Uterus (tissue), 4 donors: Measurements from ENCODE around the gene TRIM73. TPM values are rescaled to one million over a fixed set of nuclear protein-coding genes. Genes with fewer than 3 reads are reported as not detected.
"Not testable (repeated sequence)": the region's sequence is repeated elsewhere in the genome, so short reads cannot be mapped to it uniquely, and the experiment has no call there.

Experiments
- DNase-seq, 2 donors: peaks; one replicate each; pipeline ENCODE4 v3.0.0-alpha.2; 2019 to 2020
- H3K27ac ChIP-seq, 2 donors: fragments of 200-600 bp; sonication (generic); 1 replicate in 1 of 2; 2 replicates in 1 of 2; pipeline ENCODE4 v1.5.1; 2016 to 2018
- H3K27me3 ChIP-seq, 2 donors: fragments of 200-600 bp; sonication (generic); one replicate each; pipeline ENCODE4 v1.5.1; 2018 to 2019; ENCODE audit warnings: control low read depth in 1 of 2
- H3K36me3 ChIP-seq, 2 donors: fragments of 200-600 bp; sonication (generic); one replicate each; pipeline ENCODE4 v1.5.1; 2019; ENCODE audit warnings: control low read depth in 1 of 2
- H3K4me1 ChIP-seq, 2 donors: fragments of 200-600 bp; sonication (generic); one replicate each; pipeline ENCODE4 v1.5.1; 2018 to 2019; ENCODE audit warnings: control low read depth in 1 of 2
- H3K4me3 ChIP-seq, 2 donors: fragments of 200-600 bp; sonication (generic); 1 replicate in 1 of 2; 2 replicates in 1 of 2; pipeline ENCODE4 v1.5.1; 2018 to 2019; ENCODE audit warnings: mild to moderate bottlenecking in 1 of 2
- H3K9me3 ChIP-seq, 2 donors: fragments of 200-600 bp; sonication (generic); one replicate each; pipeline ENCODE4 v1.5.1; 2019; ENCODE audit warnings: control low read depth in 1 of 2
- POLR2A ChIP-seq, 2 donors: fragments of 450-650 bp; IDR thresholded peaks; one replicate each; pipeline ENCODE4 v1.6.1; 2016; ENCODE audit warnings: antibody characterized with exemption in 2 of 2, mild to moderate bottlenecking in 1 of 2, moderate library complexity in 1 of 2
- intact Hi-C: fragments of 100-400 bp; cut with DNase I; formaldehyde crosslinking; loops from one replicate; pipeline ENCODE4 v1.15.1; 2023; ENCODE audit warnings: low total_unique reads
- total RNA-seq, 4 donors: library from RNA; depleted of rRNA in 3 of 4; stranded (reverse); fragments of >200 nt in 3 of 4; gene quantifications; one replicate each; pipeline versions ENCODE4 v1.1.0 to v1.2.4, GENCODE V29; 2014 to 2023
- TF ChIP-seq, protein P1 (sequence below), 4 experiments: fragments of 200-600 bp in 2 of 4; fragments of 450-650 bp in 2 of 4; sonication (generic) in 2 of 4; IDR thresholded peaks; one replicate each; pipeline ENCODE4 v1.5.1; 2016 to 2019; ENCODE audit warnings: antibody characterized with exemption in 4 of 4, mild to moderate bottlenecking in 2 of 4, moderate library complexity in 1 of 4
- donor health status: DM: yes; HTN: yes; CAD: no.

TRIM73 gene
- total RNA-seq, 4 donors from 2014 or later: under 0.01 to 15.6 (median 1.9) TPM

DNA sequence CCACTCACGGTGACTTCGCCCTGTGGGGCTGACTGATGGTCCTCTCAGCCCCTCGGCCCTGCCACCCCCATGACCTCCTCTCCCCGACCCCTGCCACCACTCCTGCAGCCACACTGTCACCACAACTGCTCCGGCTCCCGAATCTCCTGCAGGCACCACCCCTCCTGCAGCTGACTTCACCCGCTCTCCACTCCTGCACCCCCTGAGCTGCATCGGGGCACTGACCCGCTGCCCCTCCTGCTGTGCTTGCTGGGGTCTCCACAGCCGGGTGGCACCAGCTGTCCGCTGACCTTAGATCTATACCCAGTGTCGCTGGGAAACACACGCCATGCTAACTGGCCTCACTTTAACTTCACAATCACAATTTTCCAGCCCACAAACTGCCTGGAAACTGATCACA lies 24.7 kb downstream of the TRIM73 start:
- H3K4me1 ChIP-seq, H3K27ac ChIP-seq, H3K9me3 ChIP-seq, H3K36me3 ChIP-seq, H3K27me3 ChIP-seq, H3K4me3 ChIP-seq, intact Hi-C loops: not testable (repeated sequence)
- DNase-seq: peak in 1 of 2 donors; percentile 3

DNA sequence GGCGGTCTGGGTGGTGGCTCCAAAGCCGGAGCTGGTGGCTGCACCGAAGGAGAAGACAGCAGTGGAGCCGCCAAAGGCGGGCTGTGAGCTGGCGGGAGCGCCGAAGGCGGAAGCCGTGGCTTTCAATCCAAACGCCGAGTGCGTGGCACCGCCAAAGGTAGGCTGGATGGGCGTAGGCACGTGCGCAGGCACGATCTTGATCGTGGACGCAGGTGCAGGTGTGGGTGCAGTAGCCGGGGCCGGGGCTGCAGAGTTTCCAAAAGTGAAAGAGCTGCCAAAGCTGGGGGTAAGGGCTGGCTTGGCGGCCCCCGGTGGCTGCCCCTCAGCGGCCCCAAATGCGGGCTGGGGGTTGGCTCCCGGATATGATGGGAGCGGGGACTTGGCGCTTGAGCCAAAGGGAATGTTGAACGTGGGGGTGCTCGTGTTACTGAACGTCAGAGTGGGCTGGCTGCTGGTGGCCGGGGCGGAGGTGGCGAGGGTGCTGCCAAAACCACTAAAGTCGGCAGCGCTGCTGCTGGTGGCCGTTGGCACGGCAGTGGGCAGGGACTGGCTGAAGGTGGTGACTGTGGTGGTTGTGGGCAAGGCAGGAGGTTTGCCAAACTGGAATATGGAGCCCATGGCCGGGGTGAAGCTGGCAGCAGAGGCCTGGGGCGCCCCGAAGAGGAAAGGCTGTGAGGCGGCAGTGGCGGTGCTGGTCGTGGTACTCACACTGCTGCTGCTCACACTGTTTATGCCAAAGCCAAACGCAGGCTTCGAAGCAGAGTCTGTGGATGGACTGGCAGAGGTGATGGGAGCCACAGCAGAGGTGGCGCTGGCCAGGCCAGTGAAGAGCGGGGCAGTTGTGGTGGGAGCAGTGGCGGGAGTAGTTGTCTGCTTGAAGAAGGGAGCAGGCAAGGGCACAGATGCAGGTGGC lies 26.6 kb downstream of the TRIM73 start:
- H3K9me3 ChIP-seq, H3K27me3 ChIP-seq, H3K4me3 ChIP-seq, intact Hi-C loops, H3K36me3 ChIP-seq, H3K4me1 ChIP-seq, H3K27ac ChIP-seq: not testable (repeated sequence)
- DNase-seq: peak in 1 of 2 donors; percentile 10

DNA sequence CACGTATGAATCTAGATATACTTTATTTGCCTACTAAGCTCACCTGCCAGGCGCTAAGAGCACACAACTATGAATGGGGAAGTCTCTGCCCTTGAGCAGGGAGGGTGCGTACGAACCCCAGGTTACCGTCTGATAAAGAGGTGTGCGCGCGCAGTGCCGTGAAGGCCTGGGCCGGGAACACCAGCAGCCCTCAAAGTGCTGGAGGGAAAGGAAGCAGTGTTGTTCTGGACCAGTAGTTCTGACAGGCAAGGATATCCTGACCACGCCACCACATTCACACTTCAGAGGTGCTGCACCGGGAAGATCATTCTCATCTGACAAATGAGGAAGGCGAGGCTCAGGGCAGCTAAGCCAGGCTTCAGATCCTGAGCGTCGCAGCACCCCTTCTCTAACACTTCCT lies 28.1 kb downstream of the TRIM73 start:
- H3K36me3 ChIP-seq, H3K27ac ChIP-seq, H3K4me3 ChIP-seq, DNase-seq, intact Hi-C loops, H3K27me3 ChIP-seq, H3K4me1 ChIP-seq, H3K9me3 ChIP-seq: not testable (repeated sequence)

DNA sequence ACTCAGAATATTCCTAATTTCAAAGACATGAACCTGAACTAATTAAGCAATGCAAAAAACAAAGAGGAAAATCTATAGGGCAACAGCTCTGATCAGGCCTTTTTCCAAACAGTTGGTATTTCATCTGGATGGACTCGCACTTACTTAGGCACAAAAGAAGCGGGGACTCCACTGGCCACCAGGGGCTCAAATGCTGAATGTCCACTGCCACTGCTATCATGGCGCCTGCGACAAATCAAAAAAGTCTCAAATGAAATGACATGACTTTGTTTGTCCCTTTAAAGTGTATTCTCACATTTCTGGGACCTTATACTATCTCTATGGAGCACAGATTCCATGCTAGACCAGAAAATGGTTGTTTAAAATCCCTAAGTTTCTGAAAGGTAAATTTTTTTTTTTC lies 43.6 kb downstream of the TRIM73 start:
- H3K4me3 ChIP-seq, intact Hi-C loops, DNase-seq, H3K27me3 ChIP-seq, H3K9me3 ChIP-seq, H3K36me3 ChIP-seq, H3K4me1 ChIP-seq, H3K27ac ChIP-seq: not testable (repeated sequence)

DNA sequence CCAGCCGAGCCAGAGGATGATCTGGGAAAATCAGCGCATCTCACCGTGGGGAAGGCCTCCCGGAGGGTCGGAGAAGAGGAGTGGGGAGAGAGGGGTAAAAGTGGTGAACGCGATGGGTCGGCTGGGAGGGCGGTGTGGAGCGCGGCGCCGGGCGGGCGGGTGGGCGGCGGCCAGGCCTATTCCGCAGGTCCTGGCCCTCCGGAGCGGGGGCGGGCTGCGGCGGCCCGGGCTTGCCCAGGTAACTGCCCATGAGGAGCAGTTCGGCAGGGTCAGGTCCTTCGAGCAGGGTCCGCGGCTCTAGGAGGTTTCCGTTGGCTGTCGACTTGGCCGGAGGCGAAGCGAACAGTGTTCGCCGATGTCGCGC lies 46.7 kb downstream of the TRIM73 start:
- Histone ChIP-seq H3K4me3 (peak overlapping the region; percentile 50 to 67), H3K27ac (peak overlapping the region; percentile 80 to 85)
- H3K36me3 ChIP-seq, DNase-seq, H3K4me1 ChIP-seq, H3K27me3 ChIP-seq, H3K9me3 ChIP-seq, intact Hi-C loops: not testable (repeated sequence)

DNA sequence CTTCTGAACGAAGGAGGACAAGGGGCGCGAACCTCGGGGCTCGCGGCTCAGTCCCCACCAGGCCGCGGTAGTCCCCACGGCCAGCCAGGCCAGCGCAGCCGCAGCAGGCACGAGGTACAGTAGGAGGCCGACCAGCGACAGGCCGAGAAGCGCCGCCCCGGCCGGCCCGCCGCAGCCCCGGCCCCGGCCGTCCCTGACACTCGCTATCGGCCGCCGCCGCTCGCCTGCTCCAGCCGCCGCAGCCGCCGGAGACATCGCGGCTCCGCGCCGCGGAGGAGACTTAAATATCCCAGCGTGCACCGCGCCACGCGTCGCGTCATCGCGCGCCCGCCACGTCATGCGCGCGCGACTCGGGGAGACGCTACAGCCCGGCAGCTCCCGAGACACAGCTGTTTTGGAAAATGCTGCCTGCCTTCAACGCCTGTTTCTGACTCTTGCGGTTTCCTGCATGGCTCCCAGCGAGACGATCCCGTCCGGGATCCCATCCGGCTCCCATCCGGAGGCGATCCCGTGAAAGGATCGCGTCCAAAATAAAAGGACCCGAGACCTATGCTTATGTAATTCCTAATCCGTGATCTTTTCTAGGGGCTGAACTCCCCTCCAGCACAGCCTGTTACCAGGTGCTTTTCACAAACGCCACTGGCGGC lies 47.2 kb downstream of the TRIM73 start:
- intact Hi-C loops: not testable (repeated sequence)
- H3K4me3 ChIP-seq: peak overlapping the region; percentile 50 to 67

DNA sequence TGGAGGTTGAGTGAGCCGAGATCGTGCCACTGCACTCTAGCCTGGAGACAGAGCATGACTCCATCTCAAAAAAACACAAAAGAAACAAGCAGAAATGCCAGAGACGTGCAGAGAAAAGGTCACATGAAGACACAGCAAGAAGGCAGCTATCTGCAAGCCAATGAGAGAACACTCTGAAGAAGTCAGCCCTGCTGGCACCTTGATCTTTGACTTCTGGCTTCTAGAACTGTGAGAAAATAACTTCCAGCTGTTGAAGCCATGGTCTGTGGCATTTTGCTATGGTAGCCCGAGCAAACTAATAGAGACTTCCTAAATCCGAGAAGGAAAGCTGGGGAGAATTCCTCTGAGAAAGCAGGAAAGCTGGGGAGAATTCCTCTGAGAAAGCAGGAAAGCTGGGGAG lies 54.5 kb downstream of the TRIM73 start:
- H3K36me3 ChIP-seq, H3K4me3 ChIP-seq, intact Hi-C loops, H3K27ac ChIP-seq, H3K4me1 ChIP-seq, DNase-seq, H3K9me3 ChIP-seq, H3K27me3 ChIP-seq: not testable (repeated sequence)

More for the DNA sequence above, 47.2 kb downstream of the TRIM73 start:
- not testable (repeated sequence) for H3K4me1 ChIP-seq, H3K27me3 ChIP-seq, H3K36me3 ChIP-seq, H3K9me3 ChIP-seq
- peak; percentile 53 to 73 for TF ChIP-seq POLR2A (IDR thresholded peaks at IDR 0.05)
- TF ChIP-seq, protein P1, sequence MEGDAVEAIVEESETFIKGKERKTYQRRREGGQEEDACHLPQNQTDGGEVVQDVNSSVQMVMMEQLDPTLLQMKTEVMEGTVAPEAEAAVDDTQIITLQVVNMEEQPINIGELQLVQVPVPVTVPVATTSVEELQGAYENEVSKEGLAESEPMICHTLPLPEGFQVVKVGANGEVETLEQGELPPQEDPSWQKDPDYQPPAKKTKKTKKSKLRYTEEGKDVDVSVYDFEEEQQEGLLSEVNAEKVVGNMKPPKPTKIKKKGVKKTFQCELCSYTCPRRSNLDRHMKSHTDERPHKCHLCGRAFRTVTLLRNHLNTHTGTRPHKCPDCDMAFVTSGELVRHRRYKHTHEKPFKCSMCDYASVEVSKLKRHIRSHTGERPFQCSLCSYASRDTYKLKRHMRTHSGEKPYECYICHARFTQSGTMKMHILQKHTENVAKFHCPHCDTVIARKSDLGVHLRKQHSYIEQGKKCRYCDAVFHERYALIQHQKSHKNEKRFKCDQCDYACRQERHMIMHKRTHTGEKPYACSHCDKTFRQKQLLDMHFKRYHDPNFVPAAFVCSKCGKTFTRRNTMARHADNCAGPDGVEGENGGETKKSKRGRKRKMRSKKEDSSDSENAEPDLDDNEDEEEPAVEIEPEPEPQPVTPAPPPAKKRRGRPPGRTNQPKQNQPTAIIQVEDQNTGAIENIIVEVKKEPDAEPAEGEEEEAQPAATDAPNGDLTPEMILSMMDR (IDR thresholded peaks at IDR 0.05): peak in 1 of 4 experiments; percentile 15
- peak in 1 of 2 donors; percentile 38 for DNase-seq
- peak overlapping the region; percentile 80 to 85 for H3K27ac ChIP-seq

DNA sequence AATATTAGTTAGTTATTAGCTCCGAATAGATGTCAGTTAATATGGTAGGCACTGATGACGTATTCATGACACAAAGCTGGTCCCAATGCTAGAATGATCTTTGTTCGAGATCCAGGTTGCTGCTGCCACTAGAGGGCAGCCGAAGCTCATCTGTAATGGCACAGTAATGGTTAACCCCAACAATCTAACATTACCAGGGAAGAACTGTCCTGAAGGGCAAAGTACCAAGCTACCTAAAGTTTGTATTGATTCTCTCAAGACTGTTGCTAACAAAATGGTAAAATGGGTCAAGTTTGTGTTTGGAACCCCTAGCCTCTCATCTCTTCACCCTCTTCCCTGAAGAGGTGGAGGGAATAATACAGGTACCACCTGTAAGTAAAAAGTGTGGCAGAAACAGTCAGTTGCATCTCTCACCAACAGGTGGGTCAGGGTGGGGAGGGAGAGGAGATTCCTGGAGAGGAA lies 57.1 kb downstream of the TRIM73 start:
- H3K36me3 ChIP-seq, intact Hi-C loops, H3K27ac ChIP-seq, DNase-seq, H3K4me1 ChIP-seq, H3K27me3 ChIP-seq, H3K4me3 ChIP-seq, H3K9me3 ChIP-seq: not testable (repeated sequence)
- TF ChIP-seq, protein P1 (IDR thresholded peaks at IDR 0.05): peak in 1 of 4 experiments; percentile 18
